Left lung (tissue), 10 donors: Measurements from ENCODE around the gene CUX1. TPM values are rescaled to one million over a fixed set of nuclear protein-coding genes. Genes with fewer than 3 reads are reported as not detected.

Experiments used
- ATAC-seq: fragments of 200-7000 bp; cut with Tn5 transposase; one replicate; pipeline ENCODE4 v1.9.1; 2020; ENCODE audit warnings: moderate library complexity
- DNase-seq, 4 donors: peaks; one replicate each; pipeline ENCODE4 v3.0.0-alpha.2; 2013 to 2020
- H3K27ac ChIP-seq, 2 donors: fragments of 200-600 bp; sonication (generic) in 1 of 2; one replicate each; pipeline versions ENCODE4 v1.5.0 to v1.8.0; 2020 to 2021
- H3K27me3 ChIP-seq, 2 donors: fragments of 200-600 bp; sonication (generic) in 1 of 2; one replicate each; pipeline versions ENCODE4 v1.5.0 to v1.8.0; 2020 to 2021
- H3K36me3 ChIP-seq, 2 donors: fragments of 200-600 bp; sonication (generic) in 1 of 2; one replicate each; pipeline versions ENCODE4 v1.5.0 to v1.8.0; 2020 to 2021
- H3K4me1 ChIP-seq, 2 donors: fragments of 200-600 bp; one replicate each; pipeline ENCODE4 v1.8.0; 2021
- H3K4me3 ChIP-seq, 2 donors: fragments of 200-600 bp; sonication (generic) in 1 of 2; one replicate each; pipeline versions ENCODE4 v1.5.0 to v1.8.0; 2020 to 2021; ENCODE audit warnings: mild to moderate bottlenecking in 1 of 2
- H3K9me3 ChIP-seq, 2 donors: fragments of 200-600 bp; sonication (generic) in 1 of 2; one replicate each; pipeline versions ENCODE4 v1.5.0 to v1.8.0; 2020 to 2021
- CTCF ChIP-seq, 2 donors: fragments of 200-600 bp; sonication (generic) in 1 of 2; IDR thresholded peaks; one replicate each; pipeline versions ENCODE4 v1.5.0 to v1.8.0; 2021; ENCODE audit warnings: antibody characterized with exemption in 2 of 2
- intact Hi-C, 2 donors: fragments of 100-400 bp; cut with DNase I; formaldehyde crosslinking; loops; one replicate each; pipeline versions ENCODE4 v1.11.2 to v1.14.2; 2022
- polyA plus RNA-seq, 6 donors: library from polyadenylated mRNA; unstranded; fragments of 120-200 nt; gene quantifications; one replicate each; pipeline ENCODE4 v1.2.1, GENCODE V29; 2013; ENCODE audit not compliant: insufficient read length in 6 of 6
- total RNA-seq, 2 donors: library from RNA; stranded (reverse); fragmentation: NEBNext Ultra II Directional; extraction: Animal tissue kit (Norgen Biotek cat#: 25700); gene quantifications; one replicate each; pipeline ENCODE4 v1.2.1, GENCODE V29; 2021
- donor health status: DM: no; HTN: yes; CAD: no.
- donor health status: DM: no; HTN: no; CAD: no.

Gene CUX1
- total and polyA plus RNA-seq, 8 donors: 86.4 to 157 (median 96.4) TPM

- no peak for TF ChIP-seq CTCF (IDR thresholded peaks at IDR 0.05)
- no peaks in the 10 kb centered on the region for H3K27me3 ChIP-seq
- no peak overlapping the region for H3K4me3 ChIP-seq
- H3K27ac ChIP-seq: no peak overlapping the region
- ATAC-seq (no peak), DNase-seq (no peak)
- H3K4me1 ChIP-seq: no peaks in the 10 kb centered on the region
- intact Hi-C loops: no loop called here
- H3K36me3 ChIP-seq: peaks cover 0 to 12% of the 10 kb centered on the region in 2 donors
- H3K9me3 ChIP-seq: peaks cover 0 to 12% of the 10 kb centered on the region in 2 donors
Measured at GRCh38 chr7:102082693-102083368, 265.4 kb downstream of the CUX1 start.

- H3K4me1 ChIP-seq: peaks cover 0 to 4% of the 10 kb centered on the region in 2 donors
- DNase-seq (no peak), ATAC-seq (no peak)
- TF ChIP-seq CTCF (IDR thresholded peaks at IDR 0.05): no peak
- no peak overlapping the region for H3K27ac ChIP-seq
- H3K9me3 ChIP-seq: peaks cover 0 to 14% of the 10 kb centered on the region in 2 donors
- H3K27me3 ChIP-seq: no peaks in the 10 kb centered on the region
- peaks cover 0 to 10% of the 10 kb centered on the region in 2 donors for H3K36me3 ChIP-seq
- H3K4me3 ChIP-seq: no peak overlapping the region
- intact Hi-C loops: no loop called here
Measured at GRCh38 chr7:102085218-102085772, 267.9 kb downstream of the CUX1 start.

GRCh38 chr7:102089175-102090098 is 272.0 kb downstream of the CUX1 start:
- Histone ChIP-seq H3K27ac (no peak overlapping the region), H3K4me1 (peaks cover 0 to 4% of the 10 kb centered on the region in 2 donors), H3K36me3 (peaks cover 0 to 3% of the 10 kb centered on the region in 2 donors), H3K4me3 (no peak overlapping the region), H3K9me3 (peaks cover 0 to 14% of the 10 kb centered on the region in 2 donors), H3K27me3 (no peaks in the 10 kb centered on the region)
- ATAC-seq: no peak
- no peak for DNase-seq
- intact Hi-C loops: no loop called here
- no peak for TF ChIP-seq CTCF (IDR thresholded peaks at IDR 0.05)

GRCh38 chr7:102093599-102094315 is 276.3 kb downstream of the CUX1 start:
- TF ChIP-seq CTCF (IDR thresholded peaks at IDR 0.05): no peak
- Histone ChIP-seq H3K27ac (no peak overlapping the region), H3K4me1 (peaks cover 0 to 4% of the 10 kb centered on the region in 2 donors), H3K9me3 (peaks cover 0 to 2% of the 10 kb centered on the region in 2 donors), H3K4me3 (no peak overlapping the region), H3K27me3 (no peaks in the 10 kb centered on the region), H3K36me3 (peaks cover 0 to 18% of the 10 kb centered on the region in 2 donors)
- ATAC-seq (no peak), DNase-seq (no peak)
- intact Hi-C loops: no loop called here
